Natural killer cell (primary cell): ENCODE results near the gene AMER3. TPM values are rescaled to one million over a fixed set of nuclear protein-coding genes. Genes with fewer than 3 reads are reported as not detected.

ENCODE experiments used
- ATAC-seq, 3 donors: fragments of 150-1000 bp in 2 of 3; fragments of 200-7000 bp in 1 of 3; cut with Tn5 transposase; 1 replicate in 1 of 3; 2 replicates in 2 of 3; pipeline ENCODE4 v1.10.0; 2021; ENCODE audit warnings: mild to moderate bottlenecking in 2 of 3, moderate library complexity in 2 of 3
- DNase-seq, 2 donors: peaks; one replicate each; pipeline versions ENCODE4 v3.0.0 to v3.0.0-alpha.2; 2013 to 2021; ENCODE audit warnings: mixed read lengths in 1 of 2
- H3K27ac ChIP-seq: one replicate; pipeline ENCODE4 v1.5.1; 2013; ENCODE audit warnings: mild to moderate bottlenecking, low read length
- H3K27me3 ChIP-seq: one replicate; pipeline ENCODE4 v1.6.1; 2013; ENCODE audit warnings: low read length; ENCODE audit not compliant: control insufficient read depth, insufficient read depth
- H3K36me3 ChIP-seq: one replicate; pipeline ENCODE4 v1.6.1; 2013; ENCODE audit warnings: low read length; ENCODE audit not compliant: control insufficient read depth, insufficient read depth
- H3K4me1 ChIP-seq: one replicate; pipeline ENCODE4 v1.6.1; 2013; ENCODE audit warnings: low read length; ENCODE audit not compliant: control insufficient read depth, insufficient read depth
- H3K4me3 ChIP-seq: one replicate; pipeline ENCODE4 v1.5.1; 2013; ENCODE audit warnings: low read length
- H3K9me3 ChIP-seq: one replicate; pipeline ENCODE4 v1.6.1; 2013; ENCODE audit warnings: low read length; ENCODE audit not compliant: control insufficient read depth, insufficient read depth
- H3K27ac Mint-ChIP-seq, 2 donors: one replicate each; pipeline ENCODE4 v1.8.0; 2022; ENCODE audit warnings: mild to moderate bottlenecking in 2 of 2, mixed read lengths in 2 of 2, moderate library complexity in 1 of 2
- H3K27me3 Mint-ChIP-seq, 2 donors: one replicate each; pipeline ENCODE4 v1.8.0; 2022; ENCODE audit warnings: low read depth in 2 of 2, mixed read lengths in 2 of 2
- H3K36me3 Mint-ChIP-seq: one replicate; pipeline ENCODE4 v1.8.0; 2022; ENCODE audit warnings: mixed read lengths
- H3K4me1 Mint-ChIP-seq, 2 donors: one replicate each; pipeline ENCODE4 v1.8.0; 2022; ENCODE audit warnings: mixed read lengths in 2 of 2
- H3K4me3 Mint-ChIP-seq: one replicate; pipeline ENCODE4 v1.8.0; 2022; ENCODE audit warnings: mild to moderate bottlenecking, moderate library complexity, mixed read lengths
- H3K9me3 Mint-ChIP-seq, 2 donors: one replicate each; pipeline ENCODE4 v1.8.0; 2022; ENCODE audit warnings: mixed read lengths in 2 of 2
- WGBS: methylation state at CpG from one replicate; pipeline ENCODE4 v1.1.7; 2013; ENCODE audit warnings: missing lambda C conversion rate; ENCODE audit not compliant: insufficient coverage; 5-methylcytosine and 5-hydroxymethylcytosine counted together
- intact Hi-C: fragments of 100-400 bp; cut with micrococcal nuclease; formaldehyde crosslinking; loops from one replicate; pipeline ENCODE4 v1.14.2; 2022
- total RNA-seq, 4 donors: library from RNA; stranded (reverse); fragments of 120-200 nt in 1 of 4; gene quantifications; one replicate each; pipeline versions ENCODE4 v1.2.3 to v1.2.4, GENCODE V29; 2013 to 2022
- TF ChIP-seq, protein P1 (sequence below): fragments of 200-600 bp; IDR thresholded peaks from one replicate; pipeline ENCODE4 v1.8.0; 2022; ENCODE audit warnings: antibody characterized with exemption

Gene AMER3
- total RNA-seq, 3 donors from 2014 or later (not counting 1 experiment from before 2014, with no cell fraction given): not detected

DNA sequence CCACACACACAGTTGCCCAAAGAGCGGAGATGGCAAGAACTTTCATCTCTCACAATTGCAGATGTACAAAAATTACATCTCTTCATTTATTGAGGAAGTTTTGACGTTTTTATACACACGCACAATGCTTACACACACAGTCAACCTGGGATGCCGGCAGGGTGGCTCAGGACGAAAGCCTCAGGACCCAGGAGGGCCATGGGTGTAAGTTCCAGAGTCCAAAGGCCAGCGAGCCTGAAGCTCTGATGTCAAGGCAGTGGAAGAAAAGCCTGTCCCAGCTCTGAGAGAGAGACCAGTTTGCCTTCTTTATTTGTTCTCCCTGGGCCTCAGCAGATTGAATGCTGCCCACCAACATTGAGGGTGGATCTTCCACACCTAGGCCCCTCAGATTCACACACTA lies 10.1 kb downstream of the AMER3 start:
- DNase-seq: no peak
- intact Hi-C loops: no loop called here
- H3K27ac ChIP-seq: no peak overlapping the region
- H3K4me3 ChIP-seq: no peak overlapping the region
- no peaks in the 10 kb centered on the region for H3K4me1 ChIP-seq
- H3K9me3 Mint-ChIP-seq: no peaks in the 10 kb centered on the region
- no peak overlapping the region for H3K4me3 Mint-ChIP-seq
- H3K27me3 Mint-ChIP-seq: peaks cover 13% of the 10 kb centered on the region in 2 donors
- no peaks in the 10 kb centered on the region for H3K9me3 ChIP-seq
- H3K4me1 Mint-ChIP-seq: no peaks in the 10 kb centered on the region
- H3K36me3 ChIP-seq: no peaks in the 10 kb centered on the region
- no peak for ATAC-seq
- WGBS: 78% methylated on average over 6 of the region's 6 CpGs
- no peaks in the 10 kb centered on the region for H3K36me3 Mint-ChIP-seq
- H3K27me3 ChIP-seq: no peaks in the 10 kb centered on the region
- no peak overlapping the region for H3K27ac Mint-ChIP-seq
- TF ChIP-seq, protein P1, sequence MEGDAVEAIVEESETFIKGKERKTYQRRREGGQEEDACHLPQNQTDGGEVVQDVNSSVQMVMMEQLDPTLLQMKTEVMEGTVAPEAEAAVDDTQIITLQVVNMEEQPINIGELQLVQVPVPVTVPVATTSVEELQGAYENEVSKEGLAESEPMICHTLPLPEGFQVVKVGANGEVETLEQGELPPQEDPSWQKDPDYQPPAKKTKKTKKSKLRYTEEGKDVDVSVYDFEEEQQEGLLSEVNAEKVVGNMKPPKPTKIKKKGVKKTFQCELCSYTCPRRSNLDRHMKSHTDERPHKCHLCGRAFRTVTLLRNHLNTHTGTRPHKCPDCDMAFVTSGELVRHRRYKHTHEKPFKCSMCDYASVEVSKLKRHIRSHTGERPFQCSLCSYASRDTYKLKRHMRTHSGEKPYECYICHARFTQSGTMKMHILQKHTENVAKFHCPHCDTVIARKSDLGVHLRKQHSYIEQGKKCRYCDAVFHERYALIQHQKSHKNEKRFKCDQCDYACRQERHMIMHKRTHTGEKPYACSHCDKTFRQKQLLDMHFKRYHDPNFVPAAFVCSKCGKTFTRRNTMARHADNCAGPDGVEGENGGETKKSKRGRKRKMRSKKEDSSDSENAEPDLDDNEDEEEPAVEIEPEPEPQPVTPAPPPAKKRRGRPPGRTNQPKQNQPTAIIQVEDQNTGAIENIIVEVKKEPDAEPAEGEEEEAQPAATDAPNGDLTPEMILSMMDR: no peak

DNA sequence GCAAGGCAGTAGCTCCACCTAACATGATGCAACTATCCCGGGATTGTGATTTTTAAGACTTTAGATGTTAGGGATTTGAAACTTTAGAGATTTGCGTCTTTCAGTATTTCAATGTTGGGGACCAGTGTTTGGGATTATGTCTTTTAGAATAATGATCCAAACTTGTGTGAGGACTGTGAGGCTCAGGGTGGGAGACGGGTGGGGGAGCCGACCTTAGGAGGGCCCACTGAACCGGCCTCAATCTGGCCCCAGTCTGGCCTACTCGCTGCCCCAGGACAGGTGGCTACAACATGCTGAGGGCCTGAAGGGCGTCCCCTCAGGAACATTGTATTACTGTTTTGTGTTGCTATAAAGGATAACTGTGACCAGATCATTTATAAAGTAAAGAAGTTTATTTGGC lies 10.7 kb downstream of the AMER3 start:
- no peak overlapping the region for H3K4me3 Mint-ChIP-seq
- no peaks in the 10 kb centered on the region for H3K36me3 Mint-ChIP-seq
- H3K27me3 Mint-ChIP-seq: peaks cover 7% of the 10 kb centered on the region in 2 donors
- ATAC-seq: no peak
- H3K4me3 ChIP-seq: no peak overlapping the region
- H3K27ac ChIP-seq: no peak overlapping the region
- H3K4me1 ChIP-seq: no peaks in the 10 kb centered on the region
- no peaks in the 10 kb centered on the region for H3K36me3 ChIP-seq
- DNase-seq: no peak
- intact Hi-C loops: no loop called here
- no peaks in the 10 kb centered on the region for H3K9me3 Mint-ChIP-seq
- WGBS: 92% methylated on average over 7 of the region's 7 CpGs
- H3K27ac Mint-ChIP-seq: no peak overlapping the region
- no peaks in the 10 kb centered on the region for H3K27me3 ChIP-seq
- H3K4me1 Mint-ChIP-seq: no peaks in the 10 kb centered on the region
- H3K9me3 ChIP-seq: no peaks in the 10 kb centered on the region
- TF ChIP-seq, protein P1: no peak

DNA sequence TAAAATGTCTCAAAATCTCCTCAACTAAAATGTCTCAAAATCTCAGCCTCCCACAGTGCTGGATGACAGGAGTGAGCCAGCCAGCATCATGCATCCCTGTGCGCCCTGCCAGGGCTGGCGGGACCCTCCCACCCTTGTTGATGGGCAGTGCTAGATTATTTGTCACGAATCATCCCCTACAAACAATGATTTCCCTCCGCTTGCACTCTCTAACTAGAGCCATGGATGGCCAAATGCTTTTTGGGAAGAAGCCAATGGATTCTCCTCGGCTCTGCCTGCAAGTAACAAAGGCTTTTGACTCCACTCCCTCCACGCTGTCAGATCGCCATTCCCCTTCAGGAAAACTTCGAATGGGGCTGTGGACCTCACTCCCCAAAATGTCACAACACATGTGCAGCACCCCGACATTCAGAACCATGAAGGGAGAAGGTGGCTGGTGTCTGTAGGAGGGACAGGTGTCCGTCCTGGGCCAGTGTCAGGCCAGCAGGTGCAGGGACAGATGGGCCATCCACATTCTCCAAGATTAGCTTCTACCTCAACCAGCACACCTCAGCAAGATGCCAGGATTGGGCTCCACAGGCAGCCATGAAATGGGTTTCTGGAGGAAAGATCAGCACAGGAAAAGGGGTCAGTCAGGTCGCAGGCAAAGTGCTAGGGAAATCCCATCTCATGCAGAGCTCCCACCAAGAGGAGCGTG lies 11.5 kb downstream of the AMER3 start:
- WGBS: 85% methylated on average over 11 of the region's 12 CpGs
- no peaks in the 10 kb centered on the region for H3K27me3 Mint-ChIP-seq
- H3K27ac Mint-ChIP-seq: no peak overlapping the region

More for the DNA sequence above, 11.5 kb downstream of the AMER3 start:
- intact Hi-C loops: no loop called here
- TF ChIP-seq, protein P1: no peak
- no peaks in the 10 kb centered on the region for H3K4me1 Mint-ChIP-seq
- H3K36me3 Mint-ChIP-seq: no peaks in the 10 kb centered on the region
- ATAC-seq (no peak), DNase-seq (no peak)
- Histone ChIP-seq H3K36me3 (no peaks in the 10 kb centered on the region), H3K9me3 (no peaks in the 10 kb centered on the region), H3K4me3 (no peak overlapping the region), H3K4me1 (no peaks in the 10 kb centered on the region), H3K27ac (no peak overlapping the region), H3K27me3 (no peaks in the 10 kb centered on the region)
- no peaks in the 10 kb centered on the region for H3K9me3 Mint-ChIP-seq
- H3K4me3 Mint-ChIP-seq: no peak overlapping the region
